Measurements from ENCODE around the gene EMILIN2. TPM values are rescaled to one million over a fixed set of nuclear protein-coding genes. Genes with fewer than 3 reads are reported as not detected.

Gene EMILIN2
- total RNA-seq, 1 experiment from 2014 or later: 20.0 TPM

DNA sequence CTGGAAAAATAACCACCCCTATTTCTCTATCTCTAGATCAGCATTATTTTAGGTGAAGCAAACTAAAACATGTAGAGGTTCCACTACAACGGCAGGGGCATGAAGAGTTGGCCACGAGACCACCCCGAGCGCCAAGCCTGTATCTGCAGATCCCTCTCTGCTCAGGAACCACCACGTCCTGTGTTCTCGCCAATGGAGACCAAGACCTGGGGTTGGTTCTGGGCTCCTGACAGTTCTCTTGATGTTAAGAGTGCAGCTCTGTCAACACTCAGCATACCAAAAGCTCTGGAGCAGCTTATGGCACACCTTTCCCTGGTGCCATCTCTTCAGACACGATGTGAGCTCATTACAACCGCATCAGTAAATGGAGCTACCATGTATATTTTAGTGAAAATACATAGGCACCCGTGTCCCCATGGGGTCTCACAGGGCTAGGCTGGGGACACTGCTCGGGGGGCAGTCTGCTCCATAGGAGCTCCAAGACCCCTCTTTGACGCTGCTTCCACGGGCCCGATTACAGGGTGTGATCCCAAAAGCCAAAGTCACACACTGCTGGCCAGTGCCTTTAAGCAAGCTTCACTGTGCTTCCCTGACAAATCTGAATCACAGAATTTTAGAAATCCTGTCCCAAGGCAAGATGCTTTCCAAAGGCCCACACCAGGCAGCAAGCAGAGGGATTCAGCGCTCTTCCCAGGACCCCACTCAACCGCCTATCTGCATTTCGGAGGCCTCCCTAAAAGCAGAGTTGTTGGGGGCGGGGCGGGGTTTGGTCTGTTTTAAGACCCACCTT lies 72.2 kb downstream of the EMILIN2 start:
- Histone ChIP-seq H3K18ac (ENCODE audit: insufficient read length, low read depth, low read length) (no peak overlapping the region), H2AFZ (ENCODE audit: low read length) (no peak overlapping the region), H2BK12ac (ENCODE audit: insufficient read length, low read depth, low read length) (no peak overlapping the region), H2AK5ac (ENCODE audit: insufficient read length, low read length) (no peak overlapping the region), H3K4ac (ENCODE audit: low read depth, low read length) (no peak overlapping the region), H3K4me1 (ENCODE audit: insufficient read depth, low read length) (peaks cover 8% of the 10 kb centered on the region; the same call in 1 of the 2 replicates), H2BK15ac (ENCODE audit: low read depth, low read length) (no peak overlapping the region), H3K79me2 (ENCODE audit: insufficient read depth, low read length) (no peaks in the 10 kb centered on the region), H2BK120ac (ENCODE audit: low read depth, low read length, poor library complexity, severe bottlenecking) (no peak overlapping the region), H3T11ph (ENCODE audit: low read length) (no peak overlapping the region), H3K9ac (ENCODE audit: extremely low read depth, insufficient read length, low read length) (no peak overlapping the region), H3K4me2 (ENCODE audit: insufficient read depth, insufficient read length, low read length) (no peak overlapping the region), H4K91ac (ENCODE audit: insufficient read length, low read depth, low read length) (no peak overlapping the region), H2BK5ac (ENCODE audit: insufficient read length, low read length) (no peak overlapping the region), H3K14ac (ENCODE audit: insufficient read depth, low read length) (no peak overlapping the region), H3K23me2 (ENCODE audit: insufficient read length, low read depth, low read length, poor library complexity, severe bottlenecking) (no peaks in the 10 kb centered on the region), H3K79me1 (ENCODE audit: insufficient read depth, low read depth, low read length, poor library complexity, severe bottlenecking) (no peaks in the 10 kb centered on the region), H3K27me3 (ENCODE audit: insufficient read depth, low read length) (no peaks in the 10 kb centered on the region), H2BK20ac (ENCODE audit: low read depth, low read length, poor library complexity, severe bottlenecking) (no peak overlapping the region), H4K20me1 (ENCODE audit: control insufficient read depth, insufficient read depth, insufficient read length) (no peaks in the 10 kb centered on the region), H3K23ac (ENCODE audit: insufficient read length, low read depth, low read length) (no peak overlapping the region), H4K8ac (replicated peaks; ENCODE audit: insufficient read length, low read depth, low read length) (no peak overlapping the region), H3K56ac (ENCODE audit: insufficient read length, low read depth, low read length) (no peak overlapping the region), H3K27ac (ENCODE audit: insufficient read length, low read depth, low read length) (no peak overlapping the region), H3K9me3 (ENCODE audit: control insufficient read depth, low read depth, low read length) (no peaks in the 10 kb centered on the region), H4K5ac (ENCODE audit: insufficient read length, low read depth, low read length) (no peak overlapping the region)
- peak overlapping the region in 1 of 3 experiments; percentile 59; a peak in 1 of 7 replicates for H3K27ac Mint-ChIP-seq
- H3K27me3 Mint-ChIP-seq (ENCODE audit: low read depth): no peaks in the 10 kb centered on the region
- TF ChIP-seq, protein P1, sequence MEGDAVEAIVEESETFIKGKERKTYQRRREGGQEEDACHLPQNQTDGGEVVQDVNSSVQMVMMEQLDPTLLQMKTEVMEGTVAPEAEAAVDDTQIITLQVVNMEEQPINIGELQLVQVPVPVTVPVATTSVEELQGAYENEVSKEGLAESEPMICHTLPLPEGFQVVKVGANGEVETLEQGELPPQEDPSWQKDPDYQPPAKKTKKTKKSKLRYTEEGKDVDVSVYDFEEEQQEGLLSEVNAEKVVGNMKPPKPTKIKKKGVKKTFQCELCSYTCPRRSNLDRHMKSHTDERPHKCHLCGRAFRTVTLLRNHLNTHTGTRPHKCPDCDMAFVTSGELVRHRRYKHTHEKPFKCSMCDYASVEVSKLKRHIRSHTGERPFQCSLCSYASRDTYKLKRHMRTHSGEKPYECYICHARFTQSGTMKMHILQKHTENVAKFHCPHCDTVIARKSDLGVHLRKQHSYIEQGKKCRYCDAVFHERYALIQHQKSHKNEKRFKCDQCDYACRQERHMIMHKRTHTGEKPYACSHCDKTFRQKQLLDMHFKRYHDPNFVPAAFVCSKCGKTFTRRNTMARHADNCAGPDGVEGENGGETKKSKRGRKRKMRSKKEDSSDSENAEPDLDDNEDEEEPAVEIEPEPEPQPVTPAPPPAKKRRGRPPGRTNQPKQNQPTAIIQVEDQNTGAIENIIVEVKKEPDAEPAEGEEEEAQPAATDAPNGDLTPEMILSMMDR (conservative IDR thresholded peaks at IDR 0.05): no peak
- H3K4me3 Mint-ChIP-seq: no peak overlapping the region
- peaks cover 32% of the 10 kb centered on the region in 2 experiments for H3K4me1 Mint-ChIP-seq
- no peaks in the 10 kb centered on the region for H3K9me3 Mint-ChIP-seq
- no peak for DNase-seq
- no CpG with 5 or more reads among the region's 18 CpGs for WGBS (ENCODE audit: extremely low coverage, insufficient read length, low lambda C conversion rate)
- H3K36me3 Mint-ChIP-seq (ENCODE audit: insufficient read depth in 1 of 3, low read depth in 3 of 3): peaks cover 28 to 67% (median 58%) of the 10 kb centered on the region in 3 experiments; a peak in 6 of 7 replicates
